ENCODE data around the gene UCHL1.
"Not testable (repeated sequence)": the region's sequence is repeated elsewhere in the genome, so short reads cannot be mapped to it uniquely, and the experiment has no call there.

Gene UCHL1

GRCh38 chr4:41241919-41242318 lies 14.8 kb upstream of the UCHL1 start:
- no peak for DNase-seq

GRCh38 chr4:41245983-41246382 lies 10.7 kb upstream of the UCHL1 start:
- no peak for DNase-seq

- no peak for DNase-seq
Measured at GRCh38 chr4:41256131-41256739, 493 bp upstream of the UCHL1 start.

- peak; percentile 80 for DNase-seq
Measured at GRCh38 chr4:41257257-41257901, 651 bp downstream of the UCHL1 start.

GRCh38 chr4:41257906-41258305 lies 1.2 kb downstream of the UCHL1 start:
- DNase-seq, result no peak

- DNase-seq, result peak; percentile 69
Measured at GRCh38 chr4:41258783-41259182, 2.1 kb downstream of the UCHL1 start.

GRCh38 chr4:41260116-41260733 lies 3.5 kb downstream of the UCHL1 start:
- no peak for DNase-seq

GRCh38 chr4:41262198-41262597 lies 5.5 kb downstream of the UCHL1 start:
- DNase-seq, result no peak

- no peak for DNase-seq
Measured at GRCh38 chr4:41264212-41264611, 7.5 kb downstream of the UCHL1 start.

GRCh38 chr4:41267997-41268396 lies 11.3 kb downstream of the UCHL1 start:
- DNase-seq, result no peak

- no peak for DNase-seq
Measured at GRCh38 chr4:41268721-41269517, 12.2 kb downstream of the UCHL1 start.

GRCh38 chr4:41269682-41270081 lies 13.0 kb downstream of the UCHL1 start:
- no peak for DNase-seq

GRCh38 chr4:41275931-41276330 lies 19.2 kb downstream of the UCHL1 start:
- not testable (repeated sequence) for DNase-seq

GRCh38 chr4:41280010-41280409 lies 23.3 kb downstream of the UCHL1 start:
- no peak for DNase-seq

GRCh38 chr4:41281038-41281634 lies 24.4 kb downstream of the UCHL1 start:
- peak; percentile 88 for DNase-seq

- no peak for DNase-seq
Measured at GRCh38 chr4:41282366-41282765, 25.6 kb downstream of the UCHL1 start.

GRCh38 chr4:41285202-41285863 lies 28.6 kb downstream of the UCHL1 start:
- no peak for DNase-seq

- no peak for DNase-seq
Measured at GRCh38 chr4:41285864-41286235, 29.1 kb downstream of the UCHL1 start.

- no peak for DNase-seq
Measured at GRCh38 chr4:41287005-41287404, 30.3 kb downstream of the UCHL1 start.

- DNase-seq, result no peak
Measured at GRCh38 chr4:41287852-41288251, 31.1 kb downstream of the UCHL1 start.

- DNase-seq, result no peak
Measured at GRCh38 chr4:41288254-41288653, 31.5 kb downstream of the UCHL1 start.

GRCh38 chr4:41290479-41290878 lies 33.8 kb downstream of the UCHL1 start:
- DNase-seq, result no peak
